Panc1 (cell line): ENCODE data around the gene TVP23A. TPM values are rescaled to one million over a fixed set of nuclear protein-coding genes. Genes with fewer than 3 reads are reported as not detected.

Experiments used
- ATAC-seq: fragments of 200-7000 bp; cut with Tn5 transposase; 2 replicates; pipeline ENCODE4 v1.9.1; 2020; ENCODE audit warnings: mild to moderate bottlenecking, moderate library complexity
- BruUV-seq: library from RNA; stranded (reverse); fragments of 400-500 nt; replicated peaks from 2 replicates; lab custom pipeline; 2021; lab: Mats Ljungman, UMichigan
- CTCF ChIA-PET: fragments of 300-600 bp; sonication (Branson Sonifier 250); formaldehyde crosslinking; loops from one replicate; lab custom pipeline; 2022; ENCODE audit warnings: antibody characterized with exemption; lab: Charles Lee
- POLR2A ChIA-PET: fragments of 300-600 bp; sonication (Branson Sonifier 250); formaldehyde crosslinking; loops from one replicate; lab custom pipeline; 2022; ENCODE audit warnings: antibody characterized with exemption; lab: Charles Lee
- DNase-seq: peaks from one replicate; pipeline ENCODE4 v3.0.0-alpha.2; 2010; ENCODE audit warnings: low read depth, low spot score
- H3K27ac ChIP-seq: 2 replicates; pipeline ENCODE4 v1.5.1; 2011; ENCODE audit warnings: mild to moderate bottlenecking, low read length, inconsistent platforms
- H3K27me3 ChIP-seq: fragments of 200-500 bp; sonication (Bioruptor generic); 2 replicates; pipeline ENCODE4 v1.6.0; 2014; ENCODE audit warnings: low read length, inconsistent platforms; ENCODE audit not compliant: control insufficient read depth, insufficient read depth
- H3K36me3 ChIP-seq: fragments of 200-500 bp; sonication (Bioruptor generic); 2 replicates; pipeline ENCODE4 v1.5.1; 2014; ENCODE audit warnings: inconsistent platforms, mild to moderate bottlenecking, low read length, moderate library complexity; ENCODE audit not compliant: control insufficient read depth, insufficient read depth
- H3K4me1 ChIP-seq: 2 replicates; pipeline ENCODE4 v1.5.1; 2011; ENCODE audit warnings: inconsistent platforms, mild to moderate bottlenecking, low read length, moderate library complexity; ENCODE audit not compliant: control insufficient read depth, insufficient read depth
- H3K4me3 ChIP-seq, 2 experiments: 2 replicates each; pipeline ENCODE4 v1.5.1; 2011 to 2012; ENCODE audit warnings: low read depth in 2 of 2, low read length in 2 of 2, mild to moderate bottlenecking in 2 of 2, inconsistent platforms in 1 of 2, moderate library complexity in 1 of 2
- H3K9me3 ChIP-seq: fragments of 200-500 bp; sonication (Bioruptor generic); 2 replicates; pipeline ENCODE4 v1.5.1; 2014; ENCODE audit warnings: low read depth, mild to moderate bottlenecking, inconsistent platforms, low read length, moderate library complexity; ENCODE audit not compliant: control insufficient read depth, insufficient read depth
- POLR2AphosphoS5 ChIP-seq: IDR thresholded peaks from 2 replicates; pipeline ENCODE4 v1.6.1; 2012; ENCODE audit warnings: mild to moderate bottlenecking, low read depth, low read length, moderate library complexity
- SIN3A ChIP-seq: IDR thresholded peaks from 2 replicates; pipeline ENCODE4 v1.6.1; 2012; ENCODE audit warnings: low read depth, mild to moderate bottlenecking, low read length, moderate library complexity, borderline replicate concordance; ENCODE audit not compliant: insufficient read depth
- TCF7L2 ChIP-seq: IDR thresholded peaks from 2 replicates; pipeline ENCODE4 v1.6.1; 2011; ENCODE audit warnings: mild to moderate bottlenecking, low read depth, low read length, inconsistent platforms
- in situ Hi-C: cut with HindIII; loops from 2 replicates; pipeline ENCODE4 v1.10.0; 2016; ENCODE audit warnings: low sequenced_read_pairs, low pct_unique_long_range_greater_than_20kb
- intact Hi-C: fragments of 100-400 bp; cut with micrococcal nuclease; formaldehyde crosslinking; loops from one replicate; pipeline ENCODE4 v1.10.0; 2022; ENCODE audit not compliant: unreplicated experiment
- total RNA-seq: library from RNA; stranded (reverse); gene quantifications from one replicate; pipeline ENCODE4 v1.2.1, GENCODE V29; 2021; ENCODE audit not compliant: unreplicated experiment
- TF ChIP-seq, protein P1 (sequence below), 2 experiments: IDR thresholded peaks; 2 replicates each; pipeline ENCODE4 v1.6.1; 2011 to 2012; ENCODE audit warnings: low read depth in 2 of 2, control low read depth in 1 of 2, low read length in 1 of 2, mild to moderate bottlenecking in 1 of 2, moderate library complexity in 1 of 2; ENCODE audit not compliant: insufficient read depth in 1 of 2
- TF ChIP-seq, protein P2 (sequence below): fragments of 450-650 bp; IDR thresholded peaks from 2 replicates; pipeline ENCODE4 v1.5.1; 2017; ENCODE audit warnings: mild to moderate bottlenecking

Gene TVP23A
- total RNA-seq, 1 experiment from 2014 or later: not detected

DNA sequence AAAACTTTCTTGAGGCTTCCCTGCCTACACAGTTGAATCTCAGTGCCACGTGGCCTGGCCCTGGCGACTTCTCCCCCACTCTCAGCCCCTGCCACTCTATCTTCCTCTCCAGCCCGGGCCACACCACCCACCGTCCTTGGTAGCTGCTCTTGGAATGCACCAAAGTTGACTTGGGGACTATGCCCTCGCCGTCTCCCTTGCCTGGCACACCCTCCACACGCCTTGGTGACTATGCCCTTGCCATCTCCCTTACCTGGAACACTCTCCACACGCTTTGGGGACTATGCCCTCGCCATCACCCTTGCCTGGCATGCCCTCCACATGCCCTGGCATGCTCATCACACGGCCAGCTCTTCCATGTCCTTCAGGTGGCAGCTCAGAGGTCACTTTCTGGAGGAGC is 15.5 kb upstream of the TVP23A start:
- Histone ChIP-seq H3K36me3 (no peaks in the 10 kb centered on the region), H3K4me3 (no peak overlapping the region), H3K27me3 (no peaks in the 10 kb centered on the region), H3K4me1 (peaks cover 4% of the 10 kb centered on the region; the same call in 1 of the 2 replicates), H3K9me3 (no peaks in the 10 kb centered on the region), H3K27ac (no peak overlapping the region)
- TF ChIP-seq SIN3A (no peak), TCF7L2 (no peak), POLR2AphosphoS5 (no peak)
- DNase-seq: no peak
- ChIA-PET POLR2A (no interaction called here), CTCF (no interaction called here)
- intact Hi-C loops: no loop called here
- in situ Hi-C loops: no loop called here
- BruUV-seq: no TSS peak
- ATAC-seq: no peak

DNA sequence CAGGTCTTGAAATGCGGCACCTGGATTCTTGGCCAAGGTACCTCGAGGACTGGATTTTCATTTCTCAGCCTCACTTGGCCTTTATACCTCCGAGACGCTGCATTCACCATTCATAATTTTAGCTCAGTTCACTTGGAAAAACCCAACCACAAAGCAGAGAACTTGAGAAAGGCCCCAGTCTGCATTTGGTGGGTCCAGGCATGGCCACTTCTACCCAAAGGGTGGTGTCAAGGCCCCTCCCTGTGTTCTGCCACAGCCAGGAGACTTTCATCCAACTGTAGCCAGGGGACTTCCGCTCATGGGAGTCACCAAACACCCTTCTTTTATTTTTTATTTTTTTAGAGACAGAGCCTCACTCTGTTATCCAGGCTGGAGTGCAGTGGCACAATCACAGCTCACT is 14.7 kb upstream of the TVP23A start:
- no peaks in the 10 kb centered on the region for H3K27me3 ChIP-seq
- BruUV-seq: no TSS peak
- no peak for ATAC-seq
- POLR2A ChIA-PET: no interaction called here
- H3K36me3 ChIP-seq: no peaks in the 10 kb centered on the region
- intact Hi-C loops: no loop called here
- TF ChIP-seq, protein P1, sequence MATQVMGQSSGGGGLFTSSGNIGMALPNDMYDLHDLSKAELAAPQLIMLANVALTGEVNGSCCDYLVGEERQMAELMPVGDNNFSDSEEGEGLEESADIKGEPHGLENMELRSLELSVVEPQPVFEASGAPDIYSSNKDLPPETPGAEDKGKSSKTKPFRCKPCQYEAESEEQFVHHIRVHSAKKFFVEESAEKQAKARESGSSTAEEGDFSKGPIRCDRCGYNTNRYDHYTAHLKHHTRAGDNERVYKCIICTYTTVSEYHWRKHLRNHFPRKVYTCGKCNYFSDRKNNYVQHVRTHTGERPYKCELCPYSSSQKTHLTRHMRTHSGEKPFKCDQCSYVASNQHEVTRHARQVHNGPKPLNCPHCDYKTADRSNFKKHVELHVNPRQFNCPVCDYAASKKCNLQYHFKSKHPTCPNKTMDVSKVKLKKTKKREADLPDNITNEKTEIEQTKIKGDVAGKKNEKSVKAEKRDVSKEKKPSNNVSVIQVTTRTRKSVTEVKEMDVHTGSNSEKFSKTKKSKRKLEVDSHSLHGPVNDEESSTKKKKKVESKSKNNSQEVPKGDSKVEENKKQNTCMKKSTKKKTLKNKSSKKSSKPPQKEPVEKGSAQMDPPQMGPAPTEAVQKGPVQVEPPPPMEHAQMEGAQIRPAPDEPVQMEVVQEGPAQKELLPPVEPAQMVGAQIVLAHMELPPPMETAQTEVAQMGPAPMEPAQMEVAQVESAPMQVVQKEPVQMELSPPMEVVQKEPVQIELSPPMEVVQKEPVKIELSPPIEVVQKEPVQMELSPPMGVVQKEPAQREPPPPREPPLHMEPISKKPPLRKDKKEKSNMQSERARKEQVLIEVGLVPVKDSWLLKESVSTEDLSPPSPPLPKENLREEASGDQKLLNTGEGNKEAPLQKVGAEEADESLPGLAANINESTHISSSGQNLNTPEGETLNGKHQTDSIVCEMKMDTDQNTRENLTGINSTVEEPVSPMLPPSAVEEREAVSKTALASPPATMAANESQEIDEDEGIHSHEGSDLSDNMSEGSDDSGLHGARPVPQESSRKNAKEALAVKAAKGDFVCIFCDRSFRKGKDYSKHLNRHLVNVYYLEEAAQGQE (IDR thresholded peaks at IDR 0.05; ENCODE audit: insufficient read depth in 1 of 2, low read depth in 2 of 2, low read length in 1 of 2): no peak
- TF ChIP-seq POLR2AphosphoS5 (no peak), TCF7L2 (no peak), SIN3A (no peak)
- TF ChIP-seq, protein P2, sequence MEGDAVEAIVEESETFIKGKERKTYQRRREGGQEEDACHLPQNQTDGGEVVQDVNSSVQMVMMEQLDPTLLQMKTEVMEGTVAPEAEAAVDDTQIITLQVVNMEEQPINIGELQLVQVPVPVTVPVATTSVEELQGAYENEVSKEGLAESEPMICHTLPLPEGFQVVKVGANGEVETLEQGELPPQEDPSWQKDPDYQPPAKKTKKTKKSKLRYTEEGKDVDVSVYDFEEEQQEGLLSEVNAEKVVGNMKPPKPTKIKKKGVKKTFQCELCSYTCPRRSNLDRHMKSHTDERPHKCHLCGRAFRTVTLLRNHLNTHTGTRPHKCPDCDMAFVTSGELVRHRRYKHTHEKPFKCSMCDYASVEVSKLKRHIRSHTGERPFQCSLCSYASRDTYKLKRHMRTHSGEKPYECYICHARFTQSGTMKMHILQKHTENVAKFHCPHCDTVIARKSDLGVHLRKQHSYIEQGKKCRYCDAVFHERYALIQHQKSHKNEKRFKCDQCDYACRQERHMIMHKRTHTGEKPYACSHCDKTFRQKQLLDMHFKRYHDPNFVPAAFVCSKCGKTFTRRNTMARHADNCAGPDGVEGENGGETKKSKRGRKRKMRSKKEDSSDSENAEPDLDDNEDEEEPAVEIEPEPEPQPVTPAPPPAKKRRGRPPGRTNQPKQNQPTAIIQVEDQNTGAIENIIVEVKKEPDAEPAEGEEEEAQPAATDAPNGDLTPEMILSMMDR: no peak
- H3K27ac ChIP-seq: no peak overlapping the region
- DNase-seq: no peak
- no peaks in the 10 kb centered on the region for H3K9me3 ChIP-seq
- in situ Hi-C loops: no loop called here
- peaks cover 13% of the 10 kb centered on the region for H3K4me1 ChIP-seq
- CTCF ChIA-PET: no interaction called here
- no peak overlapping the region for H3K4me3 ChIP-seq
